Activated naive CD4-positive, alpha-beta T cell treated with anti-CD3 and anti-CD28 coated beads, Interleukin-2, amount 50 U/mL, for 24 hours (primary cell): Measurements from ENCODE around the gene ANXA4.

Experiments
- H3K27ac Mint-ChIP-seq: one replicate; pipeline ENCODE4 v1.8.0; 2021; ENCODE audit warnings: mild to moderate bottlenecking, mixed read lengths
- H3K27me3 Mint-ChIP-seq: one replicate; pipeline ENCODE4 v1.8.0; 2021; ENCODE audit warnings: mixed read lengths
- H3K36me3 Mint-ChIP-seq: one replicate; pipeline ENCODE4 v1.8.0; 2021; ENCODE audit warnings: mixed read lengths
- H3K4me1 Mint-ChIP-seq: one replicate; pipeline ENCODE4 v1.8.0; 2021; ENCODE audit warnings: mixed read lengths
- H3K4me3 Mint-ChIP-seq: one replicate; pipeline ENCODE4 v1.8.0; 2021; ENCODE audit warnings: mild to moderate bottlenecking, mixed read lengths
- H3K9me3 Mint-ChIP-seq: one replicate; pipeline ENCODE4 v1.8.0; 2021; ENCODE audit warnings: mixed read lengths

ANXA4 gene

DNA sequence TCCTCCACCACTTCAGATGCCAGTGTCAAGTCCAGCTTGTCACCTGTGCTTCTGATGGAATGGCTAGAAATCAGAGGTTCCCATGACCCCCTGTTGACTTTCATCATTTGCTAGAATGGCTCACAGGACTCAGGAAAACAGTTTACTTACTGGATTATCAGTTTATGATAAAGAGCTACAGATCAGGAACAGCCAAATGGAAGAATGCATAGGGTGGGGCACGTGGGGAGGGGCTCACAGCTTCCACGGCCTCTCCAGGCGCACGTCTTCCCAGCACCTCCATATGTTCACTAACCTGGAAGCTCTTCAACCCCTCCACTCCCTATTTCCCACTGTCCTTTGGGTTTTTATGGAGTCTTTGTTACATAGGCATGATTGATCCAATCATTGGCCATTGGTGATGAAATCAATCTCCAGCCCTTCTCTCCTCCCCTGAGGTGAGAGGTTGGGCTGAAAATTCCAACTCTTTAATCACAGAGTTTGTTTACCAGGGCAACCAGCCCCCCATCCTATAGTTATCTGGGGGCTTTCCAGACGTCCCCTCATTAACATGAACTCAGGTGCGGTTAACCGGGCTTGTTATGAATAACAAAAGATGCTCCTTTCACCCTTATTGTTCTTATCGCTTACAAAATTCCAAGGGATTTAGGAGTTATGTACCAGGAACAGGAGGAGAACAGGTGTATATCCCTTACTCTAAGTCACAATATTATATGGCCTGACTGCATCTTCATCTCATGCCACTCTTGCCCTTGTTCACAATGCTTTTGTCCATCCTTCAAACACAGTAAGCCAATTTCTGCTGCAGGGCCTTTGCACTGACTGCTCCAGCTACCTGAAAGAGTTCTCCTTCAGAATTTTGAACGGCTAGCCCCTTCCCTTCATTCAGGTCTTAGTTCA, 35.2 kb downstream of the ANXA4 start:
- Mint-ChIP-seq H3K27me3 (no peaks in the 10 kb centered on the region), H3K36me3 (no peaks in the 10 kb centered on the region), H3K27ac (no peak overlapping the region), H3K9me3 (no peaks in the 10 kb centered on the region), H3K4me1 (peaks cover 32% of the 10 kb centered on the region), H3K4me3 (no peak overlapping the region)

DNA sequence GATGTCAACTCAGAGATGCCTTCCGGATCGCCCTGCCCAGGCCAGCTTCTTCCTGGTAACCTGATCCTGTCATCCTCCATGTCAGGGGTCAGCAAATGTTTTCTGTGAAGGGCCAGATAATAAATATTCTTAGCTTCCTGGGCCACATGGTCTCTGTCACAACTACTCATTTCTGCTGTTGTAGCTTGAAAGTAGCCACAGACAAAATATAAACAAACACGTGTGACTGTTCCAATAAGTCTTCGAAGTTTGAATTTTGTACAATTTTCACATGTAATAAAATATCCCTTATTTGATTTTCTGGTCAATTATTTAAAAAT, 35.8 kb downstream of the ANXA4 start:
- no peak overlapping the region for H3K27ac Mint-ChIP-seq
- no peaks in the 10 kb centered on the region for H3K36me3 Mint-ChIP-seq
- no peaks in the 10 kb centered on the region for H3K27me3 Mint-ChIP-seq
- peaks cover 29% of the 10 kb centered on the region for H3K4me1 Mint-ChIP-seq
- no peaks in the 10 kb centered on the region for H3K9me3 Mint-ChIP-seq
- H3K4me3 Mint-ChIP-seq = no peak overlapping the region

DNA sequence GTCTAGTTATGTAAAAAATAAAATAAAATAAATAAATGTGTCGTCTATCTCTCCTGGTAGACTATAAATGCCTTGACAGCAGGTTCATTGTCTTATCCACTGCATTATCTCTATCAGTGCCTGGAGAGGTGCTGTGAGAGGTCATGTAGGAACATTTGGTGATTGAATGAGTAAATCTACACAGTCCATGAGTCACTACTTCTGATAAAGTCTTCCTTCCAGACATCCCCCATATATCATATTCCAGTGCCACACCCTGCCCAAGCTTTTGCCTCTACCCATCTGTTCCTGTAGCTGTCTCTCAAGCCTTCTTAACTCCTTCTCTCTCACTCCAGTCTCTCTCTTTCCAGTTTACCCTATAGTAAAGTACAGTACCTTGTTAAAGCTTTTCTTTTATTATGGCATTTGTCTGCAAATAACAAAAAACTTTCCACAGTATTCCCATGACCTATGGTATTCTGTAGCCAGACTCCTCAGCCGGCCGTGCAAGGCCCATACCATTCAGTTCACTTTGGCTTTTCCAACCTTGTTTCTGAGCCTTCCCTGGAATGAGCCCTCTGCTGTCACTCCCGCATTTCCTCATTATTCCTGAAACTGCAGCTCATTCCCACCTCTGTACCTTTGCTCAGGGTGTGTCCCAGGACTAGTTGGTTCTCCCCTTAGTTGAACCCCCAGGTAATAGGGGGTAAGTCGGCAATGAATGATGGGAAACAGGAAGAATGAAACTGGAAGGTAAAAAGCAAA, 37.5 kb downstream of the ANXA4 start:
- Mint-ChIP-seq H3K4me3 (no peak overlapping the region), H3K4me1 (peaks cover 17% of the 10 kb centered on the region), H3K27me3 (no peaks in the 10 kb centered on the region), H3K36me3 (no peaks in the 10 kb centered on the region), H3K27ac (no peak overlapping the region), H3K9me3 (no peaks in the 10 kb centered on the region)

DNA sequence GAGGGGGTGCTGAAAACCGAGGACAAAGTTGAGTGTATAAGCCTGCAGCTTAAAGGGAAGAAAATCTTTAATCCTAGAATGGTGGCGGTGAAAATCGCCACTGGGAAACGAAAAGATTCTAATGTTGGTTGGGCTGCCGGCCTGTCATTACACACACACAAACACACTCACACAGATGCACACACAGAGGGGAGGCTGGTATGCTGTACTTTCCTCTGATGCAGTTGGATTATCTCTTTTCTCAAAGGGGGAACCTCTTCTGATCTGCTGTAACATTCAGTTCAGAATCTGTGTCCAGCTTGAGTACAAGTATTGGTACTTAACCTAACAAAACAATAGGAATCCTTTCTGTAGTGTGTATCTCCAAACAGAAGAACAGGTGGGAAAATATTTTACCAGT, 39.0 kb downstream of the ANXA4 start:
- Mint-ChIP-seq H3K27ac (no peak overlapping the region), H3K9me3 (no peaks in the 10 kb centered on the region), H3K36me3 (no peaks in the 10 kb centered on the region), H3K27me3 (no peaks in the 10 kb centered on the region), H3K4me3 (no peak overlapping the region), H3K4me1 (peaks cover 4% of the 10 kb centered on the region)

GRCh38 chr2:69781321-69782248, 39.7 kb downstream of the ANXA4 start:
- Mint-ChIP-seq H3K27ac (no peak overlapping the region), H3K27me3 (no peaks in the 10 kb centered on the region), H3K9me3 (no peaks in the 10 kb centered on the region), H3K4me1 (no peaks in the 10 kb centered on the region), H3K36me3 (peaks cover 3% of the 10 kb centered on the region), H3K4me3 (no peak overlapping the region)

GRCh38 chr2:69784228-69784627, 42.3 kb downstream of the ANXA4 start:
- Mint-ChIP-seq H3K27ac (no peak overlapping the region), H3K9me3 (no peaks in the 10 kb centered on the region), H3K27me3 (no peaks in the 10 kb centered on the region), H3K4me1 (no peaks in the 10 kb centered on the region), H3K4me3 (no peak overlapping the region), H3K36me3 (peaks cover 5% of the 10 kb centered on the region)

DNA sequence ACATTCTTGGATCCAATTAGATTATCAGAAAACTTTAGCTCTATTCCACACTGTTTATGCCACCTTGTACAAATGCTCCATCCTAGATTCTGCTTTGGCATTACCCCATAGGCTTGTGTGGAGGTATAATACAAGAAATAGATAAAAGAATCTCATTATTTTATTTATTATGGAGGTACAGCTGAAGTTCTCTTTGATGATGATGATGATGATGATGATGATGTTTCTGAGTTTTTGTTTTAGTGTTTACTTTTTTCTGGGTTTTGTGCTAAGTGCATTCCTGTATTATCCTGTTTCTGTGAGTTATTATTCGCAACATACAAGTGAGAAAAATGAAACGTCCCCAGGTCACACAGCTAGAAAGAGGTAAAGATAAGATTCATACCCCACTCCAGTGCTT, 43.4 kb downstream of the ANXA4 start:
- Mint-ChIP-seq H3K9me3 (no peaks in the 10 kb centered on the region), H3K4me3 (no peak overlapping the region), H3K27ac (no peak overlapping the region), H3K27me3 (no peaks in the 10 kb centered on the region), H3K4me1 (peaks cover 9% of the 10 kb centered on the region), H3K36me3 (peaks cover 5% of the 10 kb centered on the region)

- Mint-ChIP-seq H3K36me3 (peaks cover 5% of the 10 kb centered on the region), H3K4me3 (no peak overlapping the region), H3K9me3 (no peaks in the 10 kb centered on the region), H3K27ac (no peak overlapping the region), H3K27me3 (no peaks in the 10 kb centered on the region), H3K4me1 (peaks cover 9% of the 10 kb centered on the region)
Observed at GRCh38 chr2:69786052-69786560, 44.2 kb downstream of the ANXA4 start.

DNA sequence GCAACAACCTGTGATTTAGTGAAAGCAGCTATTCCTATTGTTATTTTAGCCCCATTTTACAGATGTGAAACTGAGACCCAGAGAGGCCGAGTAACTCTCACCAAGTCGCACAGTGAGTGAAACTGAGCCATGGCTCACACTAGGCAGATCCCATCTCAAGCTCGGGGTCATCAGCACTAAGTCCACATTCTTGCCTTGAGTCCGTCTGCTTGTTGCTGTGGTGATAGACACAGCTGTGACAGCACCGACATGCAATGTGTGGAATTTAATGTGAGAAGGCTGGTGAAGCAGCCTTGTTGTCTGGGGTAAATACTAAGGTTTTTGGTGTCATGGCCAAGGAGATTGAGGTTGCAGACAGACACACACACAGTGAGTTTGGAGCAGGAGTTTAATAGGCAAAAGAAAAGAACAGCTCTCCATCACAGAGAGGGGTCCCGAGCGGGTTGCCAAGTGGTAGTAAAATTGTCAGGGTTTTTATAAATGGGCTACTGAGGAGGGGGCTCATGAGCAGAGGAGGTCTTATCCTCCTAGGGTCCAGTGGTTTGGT, 47.3 kb downstream of the ANXA4 start:
- peaks cover 5% of the 10 kb centered on the region for H3K36me3 Mint-ChIP-seq
- no peak overlapping the region for H3K4me3 Mint-ChIP-seq
- H3K4me1 Mint-ChIP-seq = peaks cover 9% of the 10 kb centered on the region
- H3K27me3 Mint-ChIP-seq = no peaks in the 10 kb centered on the region
- H3K27ac Mint-ChIP-seq = no peak overlapping the region
- no peaks in the 10 kb centered on the region for H3K9me3 Mint-ChIP-seq

GRCh38 chr2:69789772-69790600, 48.1 kb downstream of the ANXA4 start:
- Mint-ChIP-seq H3K27ac (peak overlapping the region; percentile 46), H3K36me3 (peaks cover 5% of the 10 kb centered on the region), H3K27me3 (no peaks in the 10 kb centered on the region), H3K9me3 (no peaks in the 10 kb centered on the region), H3K4me3 (peak overlapping the region; percentile 51), H3K4me1 (peaks cover 9% of the 10 kb centered on the region)

DNA sequence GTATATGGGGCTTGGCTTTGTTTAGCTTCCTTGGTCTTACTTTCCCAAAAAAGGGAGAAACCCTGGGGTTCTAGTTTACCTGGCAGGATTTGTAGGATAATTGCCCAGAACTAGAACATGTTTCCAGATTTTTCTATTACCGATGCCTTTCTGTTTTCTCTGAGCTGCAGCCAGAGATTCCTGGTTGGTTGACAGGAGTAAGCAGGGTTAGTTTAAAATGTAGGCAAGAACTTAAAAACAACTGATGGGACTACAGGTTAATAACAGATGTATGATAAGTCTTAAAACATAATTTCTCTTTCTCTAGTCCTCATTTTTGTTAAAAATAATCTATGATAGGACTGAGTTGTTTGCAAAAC, 48.6 kb downstream of the ANXA4 start:
- Mint-ChIP-seq H3K36me3 (peaks cover 5% of the 10 kb centered on the region), H3K27ac (no peak overlapping the region), H3K4me3 (no peak overlapping the region), H3K4me1 (peaks cover 9% of the 10 kb centered on the region), H3K9me3 (no peaks in the 10 kb centered on the region), H3K27me3 (no peaks in the 10 kb centered on the region)

- Mint-ChIP-seq H3K27me3 (no peaks in the 10 kb centered on the region), H3K4me1 (peaks cover 9% of the 10 kb centered on the region), H3K36me3 (peaks cover 5% of the 10 kb centered on the region), H3K27ac (no peak overlapping the region), H3K4me3 (no peak overlapping the region), H3K9me3 (no peaks in the 10 kb centered on the region)
Observed at GRCh38 chr2:69791045-69791444, 49.1 kb downstream of the ANXA4 start.

GRCh38 chr2:69796174-69796573, 54.2 kb downstream of the ANXA4 start:
- Mint-ChIP-seq H3K27me3 (no peaks in the 10 kb centered on the region), H3K4me1 (peaks cover 13% of the 10 kb centered on the region), H3K4me3 (no peak overlapping the region), H3K9me3 (no peaks in the 10 kb centered on the region), H3K27ac (no peak overlapping the region), H3K36me3 (no peaks in the 10 kb centered on the region)

GRCh38 chr2:69797235-69797634, 55.3 kb downstream of the ANXA4 start:
- H3K9me3 Mint-ChIP-seq = no peaks in the 10 kb centered on the region
- H3K27ac Mint-ChIP-seq = no peak overlapping the region
- H3K36me3 Mint-ChIP-seq = peaks cover 4% of the 10 kb centered on the region
- H3K27me3 Mint-ChIP-seq = no peaks in the 10 kb centered on the region
- H3K4me3 Mint-ChIP-seq = no peak overlapping the region
- H3K4me1 Mint-ChIP-seq = peaks cover 16% of the 10 kb centered on the region
